Stomach (tissue), 4 donors: ENCODE results near the gene MAGI1.

ENCODE experiments used
- POLR2AphosphoS5 ChIP-seq, 3 donors: sonication (generic); formaldehyde crosslinking; IDR thresholded peaks; one replicate each; pipeline ENCODE4 v1.6.1; 2016; ENCODE audit warnings: antibody characterized with exemption in 3 of 3
- TF ChIP-seq, protein P1 (sequence below), 7 experiments: fragments of 450-650 bp in 4 of 7; fragments of 200-600 bp in 3 of 7; sonication (generic) in 3 of 7; IDR thresholded peaks; one replicate each; pipeline ENCODE4 v1.5.1; 2016 to 2019; ENCODE audit warnings: antibody characterized with exemption in 7 of 7, control low read depth in 2 of 7, mild to moderate bottlenecking in 1 of 7

DNA sequence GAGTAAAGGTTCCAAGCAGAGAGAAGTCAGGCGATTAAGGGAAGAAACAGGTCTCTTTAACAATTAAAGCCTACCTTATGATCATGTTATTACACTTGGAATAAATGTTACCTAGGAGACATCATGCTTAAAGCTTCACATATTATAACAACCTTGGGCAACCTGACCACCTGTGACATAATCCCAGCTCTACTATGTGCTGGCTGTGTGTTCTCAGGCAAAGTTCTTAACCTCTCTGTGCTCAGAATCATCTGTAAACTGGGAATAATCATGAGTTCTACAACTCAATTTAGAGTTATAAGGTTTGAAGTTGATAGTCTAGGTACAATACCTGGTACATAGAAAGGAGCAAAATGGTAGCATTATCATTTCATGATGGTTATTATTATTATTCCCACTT is 159.3 kb downstream of the MAGI1 start:
- TF ChIP-seq, protein P1, sequence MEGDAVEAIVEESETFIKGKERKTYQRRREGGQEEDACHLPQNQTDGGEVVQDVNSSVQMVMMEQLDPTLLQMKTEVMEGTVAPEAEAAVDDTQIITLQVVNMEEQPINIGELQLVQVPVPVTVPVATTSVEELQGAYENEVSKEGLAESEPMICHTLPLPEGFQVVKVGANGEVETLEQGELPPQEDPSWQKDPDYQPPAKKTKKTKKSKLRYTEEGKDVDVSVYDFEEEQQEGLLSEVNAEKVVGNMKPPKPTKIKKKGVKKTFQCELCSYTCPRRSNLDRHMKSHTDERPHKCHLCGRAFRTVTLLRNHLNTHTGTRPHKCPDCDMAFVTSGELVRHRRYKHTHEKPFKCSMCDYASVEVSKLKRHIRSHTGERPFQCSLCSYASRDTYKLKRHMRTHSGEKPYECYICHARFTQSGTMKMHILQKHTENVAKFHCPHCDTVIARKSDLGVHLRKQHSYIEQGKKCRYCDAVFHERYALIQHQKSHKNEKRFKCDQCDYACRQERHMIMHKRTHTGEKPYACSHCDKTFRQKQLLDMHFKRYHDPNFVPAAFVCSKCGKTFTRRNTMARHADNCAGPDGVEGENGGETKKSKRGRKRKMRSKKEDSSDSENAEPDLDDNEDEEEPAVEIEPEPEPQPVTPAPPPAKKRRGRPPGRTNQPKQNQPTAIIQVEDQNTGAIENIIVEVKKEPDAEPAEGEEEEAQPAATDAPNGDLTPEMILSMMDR (IDR thresholded peaks at IDR 0.05), result no peak
- no peak for TF ChIP-seq POLR2AphosphoS5 (IDR thresholded peaks at IDR 0.05)
